Measurements from ENCODE around the gene SHB. TPM values are rescaled to one million over a fixed set of nuclear protein-coding genes. Genes with fewer than 3 reads are reported as not detected.

Gene SHB
- total RNA-seq, 1 experiment from 2014 or later: 20.7 TPM

- H3K36me3 ChIP-seq (ENCODE audit: insufficient read depth, low read length, poor library complexity, severe bottlenecking): peaks cover 3% of the 10 kb centered on the region
- no peak overlapping the region for H3K27ac ChIP-seq (ENCODE audit: low read depth, low read length, poor library complexity, severe bottlenecking)
- no peak overlapping the region for H3K4me3 ChIP-seq (ENCODE audit: low read depth, low read length, poor library complexity, severe bottlenecking)
- no peaks in the 10 kb centered on the region for H3K27me3 ChIP-seq (replicated peaks; ENCODE audit: insufficient read depth, low read depth, low read length, poor library complexity)
- ChIA-PET POLR2A (ENCODE audit: low non-redundant PET) (no interaction called here), CTCF (no interaction called here)
- TF ChIP-seq CTCF (conservative IDR thresholded peaks at IDR 0.05; ENCODE audit: low read depth, low read length): no peak
- TF ChIP-seq EZH2 (IDR thresholded peaks at IDR 0.05; ENCODE audit: borderline replicate concordance, low read depth, low read length, poor library complexity, severe bottlenecking): no peak
- no peaks in the 10 kb centered on the region for H3K9me3 ChIP-seq (ENCODE audit: low read depth, low read length, poor library complexity, severe bottlenecking)
- H3K4me1 ChIP-seq (ENCODE audit: insufficient read depth, low read length, poor library complexity, severe bottlenecking): peaks cover 11% of the 10 kb centered on the region
- intact Hi-C loops (cut with micrococcal nuclease; ENCODE audit: unreplicated experiment): no loop called here
- no peak for DNase-seq (ENCODE audit: low spot score)
- no TSS peak for BruUV-seq (replicated peaks)
Measured at GRCh38 chr9:37922363-37923117, 146.5 kb downstream of the SHB start.

DNA sequence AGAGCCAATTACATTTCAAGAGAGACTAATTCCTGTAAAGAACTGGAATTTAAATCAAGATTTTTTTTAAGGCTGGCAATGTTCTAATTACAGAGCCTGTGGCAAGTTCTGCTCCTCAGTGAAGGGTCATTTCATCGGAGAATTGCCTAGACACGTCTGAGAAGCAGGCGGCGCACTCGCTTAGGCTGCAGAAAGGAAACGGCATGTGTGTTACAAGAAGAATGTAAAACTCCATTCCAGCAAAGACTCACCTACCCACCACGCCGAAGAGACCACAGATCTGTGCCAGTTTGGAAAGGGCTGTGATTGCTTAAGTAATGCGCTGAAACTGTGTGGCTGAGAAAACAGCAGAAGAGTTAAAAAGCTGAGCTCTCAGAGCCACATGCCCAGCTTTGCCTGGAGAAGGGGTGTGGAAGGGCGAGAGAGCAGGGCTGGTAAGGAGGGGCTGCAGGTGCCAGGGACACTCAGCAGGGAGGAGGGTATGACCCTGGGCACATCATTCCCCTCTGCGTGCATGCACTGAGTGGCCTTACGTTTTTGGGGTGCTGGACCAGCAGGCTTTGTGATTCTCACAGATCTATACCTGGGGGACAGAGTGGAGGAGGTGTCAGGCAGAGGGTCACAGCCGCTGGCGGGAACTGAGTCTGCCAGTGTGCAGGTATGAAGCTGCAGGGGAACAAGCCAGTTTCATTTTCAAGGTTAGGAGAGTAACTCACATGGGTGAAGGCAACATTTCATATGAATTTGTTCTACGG lies 147.3 kb downstream of the SHB start:
- Histone ChIP-seq H3K27me3 (replicated peaks; ENCODE audit: insufficient read depth, low read depth, low read length, poor library complexity) (no peaks in the 10 kb centered on the region), H3K9me3 (ENCODE audit: low read depth, low read length, poor library complexity, severe bottlenecking) (no peaks in the 10 kb centered on the region), H3K27ac (ENCODE audit: low read depth, low read length, poor library complexity, severe bottlenecking) (no peak overlapping the region), H3K4me1 (ENCODE audit: insufficient read depth, low read length, poor library complexity, severe bottlenecking) (peaks cover 6% of the 10 kb centered on the region), H3K36me3 (ENCODE audit: insufficient read depth, low read length, poor library complexity, severe bottlenecking) (peaks cover 3% of the 10 kb centered on the region), H3K4me3 (ENCODE audit: low read depth, low read length, poor library complexity, severe bottlenecking) (no peak overlapping the region)
- intact Hi-C loops (cut with micrococcal nuclease; ENCODE audit: unreplicated experiment): no loop called here
- TF ChIP-seq CTCF (conservative IDR thresholded peaks at IDR 0.05; ENCODE audit: low read depth, low read length) (no peak), EZH2 (IDR thresholded peaks at IDR 0.05; ENCODE audit: borderline replicate concordance, low read depth, low read length, poor library complexity, severe bottlenecking) (no peak)
- CTCF ChIA-PET: no interaction called here
- BruUV-seq (replicated peaks): no TSS peak
- POLR2A ChIA-PET (ENCODE audit: low non-redundant PET): no interaction called here
- DNase-seq (ENCODE audit: low spot score): no peak

GRCh38 chr9:37921168-37921510 lies 147.9 kb downstream of the SHB start:
- H3K27ac ChIP-seq (ENCODE audit: low read depth, low read length, poor library complexity, severe bottlenecking): no peak overlapping the region
- no peaks in the 10 kb centered on the region for H3K9me3 ChIP-seq (ENCODE audit: low read depth, low read length, poor library complexity, severe bottlenecking)
- no peak for TF ChIP-seq CTCF (conservative IDR thresholded peaks at IDR 0.05; ENCODE audit: low read depth, low read length)
- no peak for TF ChIP-seq EZH2 (IDR thresholded peaks at IDR 0.05; ENCODE audit: borderline replicate concordance, low read depth, low read length, poor library complexity, severe bottlenecking)
- no peak for DNase-seq (ENCODE audit: low spot score)
- intact Hi-C loops (cut with micrococcal nuclease; ENCODE audit: unreplicated experiment): no loop called here
- peaks cover 3% of the 10 kb centered on the region for H3K36me3 ChIP-seq (ENCODE audit: insufficient read depth, low read length, poor library complexity, severe bottlenecking)
- BruUV-seq (replicated peaks): no TSS peak
- H3K4me3 ChIP-seq (ENCODE audit: low read depth, low read length, poor library complexity, severe bottlenecking): no peak overlapping the region
- no peaks in the 10 kb centered on the region for H3K27me3 ChIP-seq (replicated peaks; ENCODE audit: insufficient read depth, low read depth, low read length, poor library complexity)
- H3K4me1 ChIP-seq (ENCODE audit: insufficient read depth, low read length, poor library complexity, severe bottlenecking): peaks cover under 1% of the 10 kb centered on the region
- CTCF ChIA-PET: no interaction called here
- POLR2A ChIA-PET (ENCODE audit: low non-redundant PET): no interaction called here

All from A673 (cell line).